ENCODE data around the gene CYB561.
A peak's percentile ranks its signal among the peaks of the same experiment; 100 is the strongest.

Gene CYB561

DNA sequence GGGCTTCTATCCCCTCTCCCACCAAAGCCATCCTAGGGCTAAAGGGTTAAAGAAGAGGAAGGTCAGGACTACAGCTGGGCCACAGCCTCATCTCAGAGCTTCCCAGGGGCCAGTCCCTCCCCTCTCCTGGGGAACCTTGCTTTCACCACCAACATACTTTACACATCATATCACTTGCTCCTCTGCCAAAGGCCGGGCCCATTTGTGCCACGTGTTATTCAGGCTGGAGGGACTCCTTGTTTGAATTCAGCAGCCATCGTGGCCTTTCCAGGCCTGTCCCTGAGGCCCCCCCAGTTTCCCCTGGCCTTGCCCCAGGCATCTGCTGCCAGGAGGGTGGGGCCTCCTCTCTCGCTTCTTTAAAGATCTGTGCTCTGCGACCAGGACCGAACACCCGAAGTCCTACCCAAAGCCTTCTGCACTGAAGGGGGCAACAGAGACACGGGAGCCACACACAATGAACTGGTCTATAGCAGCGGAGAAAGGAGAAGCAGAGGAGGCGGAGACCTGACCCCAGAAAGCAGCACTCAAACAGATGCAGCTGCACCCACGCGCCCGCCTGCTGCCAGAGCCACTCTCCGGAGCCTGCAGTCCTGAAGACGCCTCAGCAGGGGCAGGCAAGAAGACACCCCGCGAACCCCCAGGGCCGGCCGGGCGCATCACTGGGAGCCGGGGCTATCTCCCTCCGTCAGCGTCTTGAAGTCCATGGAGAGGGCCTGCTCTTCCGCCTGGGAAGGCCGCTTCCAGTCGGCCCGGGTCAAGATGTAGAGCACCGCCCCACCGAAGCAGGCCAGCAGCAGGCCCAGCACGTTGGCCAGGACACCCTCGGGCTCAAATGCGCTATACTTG is 12.1 kb downstream of the CYB561 start:
- peak; percentile 88 for DNase-seq (ENCODE audit: low spot score)

DNA sequence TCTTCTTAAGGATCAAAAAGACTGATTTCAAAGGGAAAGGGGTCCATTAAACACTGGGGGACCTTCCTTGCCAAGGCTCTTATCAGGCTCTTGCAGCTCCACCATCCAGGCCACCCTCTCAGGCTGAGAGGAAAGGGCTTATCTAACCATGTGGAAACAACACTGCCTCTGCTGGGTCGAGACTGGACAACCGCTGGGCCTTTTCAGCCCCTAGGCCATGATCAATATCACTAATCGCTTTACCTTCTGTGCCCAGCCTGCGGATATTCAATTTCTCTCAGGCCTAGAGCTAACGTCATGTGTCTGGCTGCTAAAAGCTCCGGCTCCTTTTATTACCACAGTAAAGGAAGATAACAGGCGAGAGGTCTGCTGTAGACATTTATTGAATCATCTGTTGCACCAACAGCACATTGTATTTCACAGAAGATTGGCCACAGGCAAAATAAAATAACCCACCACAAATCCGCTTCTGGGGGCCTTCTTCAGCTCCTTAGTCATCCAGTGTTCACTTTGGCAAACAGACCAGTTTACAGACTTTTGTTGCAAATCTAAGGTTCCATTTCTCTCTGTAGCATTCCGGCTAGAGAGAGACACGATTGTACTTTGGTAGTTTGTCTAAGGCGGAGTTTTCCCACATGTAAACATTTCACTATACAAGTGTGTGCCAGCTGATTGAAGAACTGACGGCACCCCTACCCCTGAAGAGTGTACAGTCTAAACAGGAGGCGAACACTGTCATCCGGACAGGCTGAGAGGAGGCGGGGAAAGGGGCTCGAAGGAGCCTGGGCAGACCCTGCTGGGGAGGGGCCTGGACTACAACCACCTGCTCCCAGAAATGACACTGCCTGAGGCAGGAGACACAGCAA is 13.9 kb downstream of the CYB561 start:
- no peak for DNase-seq (ENCODE audit: low spot score)

DNA sequence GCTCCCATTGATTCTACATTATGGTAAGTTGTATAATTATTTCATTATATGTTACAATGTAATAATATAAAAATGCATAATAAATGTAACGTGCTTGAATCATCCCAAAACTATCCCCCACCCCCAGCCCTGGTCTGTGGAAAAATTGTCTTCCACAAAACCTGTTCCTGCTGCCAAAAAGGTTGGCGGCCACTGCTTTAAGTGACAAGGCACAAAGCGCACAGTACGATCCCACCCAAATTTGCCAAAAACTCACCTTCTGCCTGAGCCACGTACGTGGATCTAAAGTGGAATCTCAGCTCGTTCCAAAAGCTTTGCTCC is 14.5 kb downstream of the CYB561 start:
- no peak for DNase-seq (ENCODE audit: low spot score)

DNA sequence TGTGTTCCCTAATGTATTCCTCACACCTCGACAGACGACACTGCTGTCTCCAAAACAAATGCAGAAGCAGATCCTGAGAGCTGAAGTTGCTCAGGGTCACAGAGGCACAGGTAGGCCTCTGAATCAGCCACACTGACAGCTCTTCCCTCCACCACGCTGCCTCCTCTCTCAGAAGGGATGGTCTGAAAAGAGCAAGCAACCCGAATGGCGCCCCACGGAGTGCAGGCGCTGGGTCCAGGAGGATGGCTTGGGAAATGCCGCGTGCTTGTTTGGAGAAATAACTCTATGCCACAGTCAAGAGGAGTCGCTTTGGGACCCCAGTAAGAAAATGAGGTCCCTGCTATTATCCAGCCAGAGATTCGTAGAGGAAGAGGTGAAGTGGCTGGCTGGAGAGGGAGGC is 15.9 kb downstream of the CYB561 start:
- no peak for DNase-seq (ENCODE audit: low spot score)

DNA sequence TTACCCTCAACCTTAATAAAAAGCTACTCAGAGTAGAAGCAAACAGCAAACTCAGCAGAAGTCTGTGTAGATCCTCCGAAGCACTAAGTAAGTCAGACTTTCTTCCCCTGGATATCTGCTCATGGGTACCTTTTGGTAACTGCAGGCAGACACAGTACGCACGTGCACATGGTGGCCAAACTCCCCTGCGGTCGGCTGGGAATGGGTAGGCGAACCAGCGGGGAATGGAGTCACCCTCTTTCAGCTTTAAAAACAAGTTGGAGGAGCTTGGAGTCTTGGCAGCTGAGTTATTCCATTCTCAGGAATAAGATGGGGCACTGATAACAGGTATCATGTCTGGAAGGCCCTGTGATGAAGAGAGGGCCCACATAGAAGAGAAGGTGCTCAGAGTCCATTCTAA is 16.3 kb downstream of the CYB561 start:
- DNase-seq (ENCODE audit: low spot score) = no peak

DNA sequence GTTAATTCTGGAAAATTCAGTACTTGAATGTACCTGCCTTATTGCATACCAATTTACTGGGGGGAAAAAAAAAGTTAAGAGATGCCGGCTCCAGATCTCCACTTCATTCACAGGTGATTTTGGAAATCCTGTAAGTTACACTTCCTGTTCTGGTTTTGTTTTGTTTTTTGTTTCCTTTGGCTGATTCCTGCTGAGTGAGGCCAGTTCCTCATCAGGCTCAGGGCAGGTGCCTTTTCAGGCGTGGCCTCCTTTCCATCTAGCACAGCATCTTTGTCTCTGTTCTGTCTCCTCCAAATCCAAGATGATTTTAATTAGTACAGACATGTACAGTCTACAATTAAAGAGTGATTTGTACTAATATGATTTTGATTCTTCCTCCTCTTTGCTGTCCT is 19.2 kb downstream of the CYB561 start:
- DNase-seq (ENCODE audit: low spot score) = no peak

DNA sequence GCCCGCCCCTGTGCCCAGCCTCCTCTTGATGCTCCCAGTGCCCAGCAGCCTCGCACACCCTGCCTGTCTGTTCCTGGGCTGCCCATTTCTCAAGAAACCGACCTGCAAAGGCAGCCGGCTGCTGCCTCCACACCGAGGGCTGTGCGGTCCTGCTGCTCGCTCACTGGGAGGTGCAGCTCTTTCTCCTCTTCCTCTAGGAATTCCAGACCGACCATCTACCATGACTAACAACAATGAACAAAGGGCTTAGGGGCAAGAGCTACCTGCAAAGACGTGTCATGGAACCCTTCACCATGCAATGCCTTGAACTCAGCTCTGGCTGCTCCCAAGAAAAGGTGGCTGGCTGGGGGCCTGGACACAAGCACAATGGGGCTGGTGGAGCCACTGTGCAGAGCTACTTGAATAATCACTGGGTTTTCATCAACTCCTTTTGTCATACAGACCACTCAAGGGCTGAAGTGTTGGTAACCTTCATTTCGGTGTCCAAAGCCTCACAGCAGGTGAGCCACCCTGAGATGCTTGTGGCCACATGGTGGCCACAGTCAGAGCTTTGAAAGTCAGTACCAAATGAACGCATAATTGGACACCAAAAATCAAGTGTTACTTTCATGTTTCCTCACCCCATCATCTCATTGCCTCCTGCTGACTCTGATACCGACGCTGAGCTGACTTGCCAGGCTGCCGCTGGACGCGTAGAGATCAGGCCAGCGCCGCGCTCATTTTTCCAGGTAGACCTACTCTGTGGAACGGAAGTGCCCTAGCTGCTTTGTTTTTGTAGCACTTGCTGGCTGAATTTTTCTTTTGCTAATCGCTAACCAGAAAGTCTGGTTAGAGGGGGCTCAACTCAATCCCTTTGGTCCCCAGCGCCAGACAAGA is 19.8 kb downstream of the CYB561 start:
- DNase-seq (ENCODE audit: low spot score) = no peak

DNA sequence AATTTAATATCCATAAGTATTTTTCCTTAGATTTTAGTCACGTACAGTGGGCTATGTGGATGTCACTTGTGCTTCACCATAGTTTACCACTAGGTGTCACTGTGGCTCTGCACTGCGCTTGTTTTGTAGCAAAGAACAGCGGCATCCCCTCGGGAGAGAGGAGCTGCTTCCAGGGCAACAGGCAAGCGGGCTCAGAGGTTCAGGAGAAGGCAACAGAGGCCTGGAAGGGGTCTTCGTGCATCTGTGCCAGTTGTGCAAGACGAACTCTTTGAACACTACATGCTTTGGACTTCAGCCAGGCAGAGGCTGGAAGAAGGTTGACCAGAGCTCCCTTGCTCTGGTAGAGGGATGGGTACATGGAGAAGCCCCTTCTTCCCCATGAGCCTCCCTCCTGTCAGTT is 20.6 kb downstream of the CYB561 start:
- peak; percentile 87 for DNase-seq (ENCODE audit: low spot score)

DNA sequence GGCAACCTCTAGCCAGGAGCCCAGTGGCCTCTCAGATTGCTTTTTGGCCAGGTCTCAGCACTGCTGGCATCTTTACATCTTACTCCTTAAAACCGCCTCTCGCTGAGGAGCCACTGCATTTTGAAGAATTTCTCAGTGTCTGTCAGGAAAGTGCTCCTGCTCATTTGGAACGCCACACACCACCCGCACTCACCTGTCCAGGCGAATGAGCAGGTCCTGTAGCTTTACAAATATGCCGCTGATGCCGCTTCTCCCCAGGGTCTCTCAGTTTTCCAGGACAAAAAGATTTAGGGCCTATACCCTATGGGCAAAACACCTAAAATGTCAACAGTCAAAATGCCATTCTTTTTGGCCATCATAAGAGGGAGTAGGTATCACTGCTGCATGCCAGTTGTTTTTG is 22.1 kb downstream of the CYB561 start:
- no peak for DNase-seq (ENCODE audit: low spot score)

DNA sequence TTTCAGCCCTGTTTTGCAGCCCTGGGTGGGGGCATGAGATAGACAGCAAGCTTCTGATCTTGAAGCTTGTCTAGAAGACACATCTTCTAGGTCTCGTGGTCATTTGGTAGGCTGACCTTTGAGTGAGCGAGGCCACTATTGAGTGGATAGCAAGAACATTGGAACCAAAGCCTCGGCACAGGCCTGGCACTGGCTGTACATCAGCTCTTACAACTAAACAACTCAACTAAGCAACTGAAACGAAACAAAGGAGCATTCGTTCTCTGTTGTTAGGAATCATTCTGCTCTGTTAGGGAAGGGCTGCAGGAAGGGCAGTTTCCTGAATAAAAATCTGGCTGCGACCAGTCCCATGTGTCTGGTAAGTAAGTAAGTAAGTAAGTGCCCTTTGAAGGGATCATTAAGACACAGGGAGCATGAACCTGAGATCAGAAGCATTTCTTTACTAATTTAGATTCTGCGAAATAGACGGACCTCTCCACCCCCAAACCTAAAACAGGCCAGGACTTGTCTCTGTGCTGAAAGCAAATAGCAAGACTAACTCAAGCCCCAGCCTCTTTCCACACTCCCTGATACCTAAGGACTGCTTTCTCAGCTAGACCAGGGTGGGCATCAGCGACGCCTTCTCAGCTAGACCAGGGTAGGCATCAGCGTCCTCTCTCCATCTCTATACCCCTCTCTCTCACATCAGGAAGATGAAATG is 22.7 kb downstream of the CYB561 start:
- DNase-seq (ENCODE audit: low spot score) = no peak

DNA sequence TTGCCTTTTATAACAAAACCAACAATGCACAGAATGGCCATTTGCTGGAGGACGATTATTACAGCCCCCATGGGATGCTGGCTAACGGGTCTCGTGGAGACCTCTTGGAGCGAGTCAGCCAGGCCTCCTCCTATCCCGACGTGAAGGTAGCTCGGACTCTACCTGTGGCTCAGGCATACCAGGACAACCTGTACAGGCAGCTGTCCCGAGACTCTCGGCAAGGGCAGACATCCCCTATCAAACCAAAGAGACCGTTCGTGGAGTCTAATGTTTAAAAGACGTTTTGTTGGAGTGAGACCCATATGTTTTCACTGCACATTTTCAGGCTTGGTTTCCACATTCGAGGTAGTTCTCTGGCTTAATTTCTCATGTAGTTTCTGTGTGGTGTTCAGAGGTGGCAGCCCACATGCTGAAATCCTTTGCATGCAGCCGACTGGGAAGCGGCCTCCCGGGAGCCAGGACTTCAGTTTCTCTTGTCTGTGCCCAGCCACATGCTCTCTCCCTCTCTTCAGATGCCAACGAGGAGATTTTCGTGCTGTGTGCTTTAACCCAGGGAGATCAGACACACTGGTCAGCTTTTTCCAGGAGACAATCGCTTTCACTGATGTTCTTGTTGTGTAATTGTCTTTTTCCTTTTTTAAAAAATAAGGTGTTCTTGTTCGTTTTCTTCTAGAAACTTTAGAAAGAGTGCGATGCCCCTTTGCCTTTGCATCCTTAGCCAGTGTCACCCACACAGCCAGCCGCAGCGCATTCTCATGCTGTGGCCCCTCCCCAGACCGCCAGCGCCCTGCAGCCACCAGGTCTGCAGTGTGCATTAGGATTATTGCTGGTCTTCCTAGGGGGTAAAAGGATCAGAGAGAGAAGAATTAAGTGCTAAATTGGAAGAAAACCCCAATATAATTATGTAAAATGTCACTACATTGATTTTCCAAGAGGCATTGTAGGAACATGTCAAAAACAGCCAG is 24.1 kb downstream of the CYB561 start:
- no peak for DNase-seq (ENCODE audit: low spot score)

DNA sequence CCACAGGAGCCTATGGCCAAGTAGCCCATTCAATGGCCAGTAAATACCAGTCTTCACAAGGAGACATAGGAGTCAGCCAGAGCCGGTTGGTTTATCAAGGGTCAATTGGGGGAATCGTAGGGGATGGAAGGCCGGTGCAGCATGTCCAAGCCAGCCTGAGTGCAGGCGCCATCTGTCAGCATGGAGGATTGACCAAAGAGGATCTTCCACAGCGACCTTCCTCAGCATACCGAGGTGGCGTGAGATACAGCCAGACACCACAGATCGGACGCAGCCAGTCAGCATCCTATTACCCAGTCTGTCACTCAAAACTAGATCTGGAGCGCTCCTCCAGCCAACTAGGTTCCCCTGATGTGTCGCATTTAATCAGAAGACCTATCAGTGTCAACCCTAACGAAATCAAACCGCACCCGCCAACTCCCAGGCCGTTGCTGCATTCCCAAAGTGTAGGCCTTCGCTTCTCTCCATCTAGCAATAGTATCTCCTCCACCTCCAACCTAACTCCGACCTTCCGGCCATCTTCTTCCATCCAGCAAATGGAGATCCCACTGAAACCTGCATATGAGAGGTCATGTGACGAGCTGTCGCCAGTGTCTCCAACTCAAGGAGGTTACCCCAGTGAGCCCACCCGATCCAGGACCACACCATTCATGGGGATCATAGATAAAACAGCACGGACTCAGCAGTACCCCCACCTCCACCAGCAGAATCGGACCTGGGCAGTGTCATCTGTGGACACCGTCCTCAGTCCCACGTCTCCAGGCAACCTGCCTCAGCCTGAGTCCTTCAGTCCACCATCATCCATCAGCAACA is 25.0 kb downstream of the CYB561 start:
- no peak for DNase-seq (ENCODE audit: low spot score)

DNA sequence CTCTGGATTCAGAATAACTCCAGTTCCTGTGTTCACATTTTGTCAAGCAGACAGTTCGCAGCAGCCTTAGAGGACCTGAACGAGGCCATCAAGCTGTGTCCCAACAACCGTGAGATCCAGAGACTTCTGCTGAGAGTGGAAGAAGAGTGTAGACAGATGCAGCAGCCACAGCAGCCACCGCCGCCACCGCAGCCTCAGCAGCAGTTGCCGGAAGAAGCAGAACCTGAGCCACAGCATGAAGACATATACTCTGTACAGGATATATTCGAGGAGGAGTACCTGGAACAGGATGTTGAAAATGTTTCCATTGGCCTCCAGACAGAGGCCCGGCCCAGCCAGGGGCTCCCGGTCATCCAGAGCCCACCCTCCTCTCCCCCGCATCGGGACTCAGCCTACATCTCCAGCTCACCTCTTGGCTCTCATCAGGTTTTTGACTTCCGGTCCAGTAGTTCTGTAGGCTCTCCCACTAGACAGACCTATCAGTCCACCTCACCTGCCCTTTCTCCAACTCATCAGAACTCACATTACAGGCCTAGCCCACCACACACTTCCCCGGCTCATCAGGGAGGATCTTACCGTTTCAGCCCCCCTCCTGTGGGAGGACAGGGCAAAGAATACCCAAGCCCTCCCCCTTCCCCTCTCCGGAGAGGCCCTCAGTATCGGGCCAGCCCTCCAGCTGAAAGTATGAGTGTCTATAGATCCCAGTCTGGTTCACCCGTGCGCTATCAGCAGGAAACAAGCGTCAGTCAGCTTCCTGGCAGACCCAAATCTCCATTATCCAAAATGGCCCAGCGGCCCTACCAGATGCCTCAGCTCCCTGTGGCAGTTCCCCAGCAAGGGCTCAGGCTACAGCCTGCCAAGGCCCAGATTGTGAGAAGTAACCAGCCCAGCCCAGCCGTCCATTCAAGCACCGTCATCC is 25.9 kb downstream of the CYB561 start:
- no peak for DNase-seq (ENCODE audit: low spot score)

DNA sequence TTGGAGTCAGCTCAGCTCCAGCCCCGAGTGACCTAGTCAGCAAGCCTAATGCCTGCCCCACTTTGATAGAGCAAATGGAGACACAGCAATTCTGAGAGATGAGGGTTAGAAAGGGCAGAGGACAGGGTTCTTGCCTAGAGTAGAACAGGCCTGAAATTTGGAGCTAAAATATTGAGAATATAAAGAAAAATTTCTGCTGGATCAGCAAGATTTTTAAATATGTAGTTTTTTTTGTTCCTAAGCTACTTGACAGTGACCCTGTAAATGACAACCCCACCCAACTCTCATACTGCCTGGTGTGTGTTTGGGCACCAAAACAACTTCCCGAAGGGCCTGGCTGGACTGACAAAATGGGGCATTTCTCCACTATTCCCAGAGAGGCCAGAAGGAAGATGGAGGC is 26.7 kb downstream of the CYB561 start:
- no peak for DNase-seq (ENCODE audit: low spot score)

DNA sequence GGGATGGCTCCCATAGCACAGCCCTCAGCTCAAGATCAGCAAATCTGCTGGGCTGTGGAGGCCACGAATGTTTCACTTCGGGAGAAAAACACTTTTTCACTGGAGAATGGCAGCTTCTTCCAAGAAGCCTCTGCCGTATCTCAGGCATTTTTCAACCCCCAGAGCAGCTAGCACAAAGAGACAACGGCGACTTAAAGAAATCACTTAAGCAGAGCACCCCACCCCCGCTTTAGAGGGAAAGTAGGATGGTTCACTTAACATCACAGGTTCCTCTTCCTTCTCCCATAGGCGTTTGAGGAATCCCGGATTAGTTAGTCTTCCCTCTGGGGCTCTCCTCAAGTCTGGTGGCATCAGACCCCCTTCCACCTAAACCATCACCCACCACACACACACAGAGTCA is 27.6 kb downstream of the CYB561 start:
- DNase-seq (ENCODE audit: low spot score) = no peak

DNA sequence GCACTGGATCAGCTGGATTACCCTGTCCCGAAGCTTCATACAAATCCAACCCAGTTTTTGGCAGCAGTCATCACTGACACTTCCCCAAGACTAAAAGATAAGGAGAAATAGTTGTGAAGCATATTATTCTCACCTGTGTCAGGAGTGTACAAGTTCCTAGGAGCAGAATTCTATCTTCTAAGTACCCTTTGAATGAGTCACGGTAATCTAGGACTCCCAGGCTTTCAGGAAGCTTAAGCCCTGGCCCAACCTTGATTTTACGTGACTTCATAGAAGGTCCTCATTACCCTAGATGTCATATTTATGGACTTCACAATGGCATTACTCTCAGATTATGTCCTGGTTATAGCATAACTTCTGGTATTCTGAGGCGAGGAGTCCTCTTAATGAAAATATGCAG is 31.9 kb downstream of the CYB561 start:
- DNase-seq (ENCODE audit: low spot score) = no peak

DNA sequence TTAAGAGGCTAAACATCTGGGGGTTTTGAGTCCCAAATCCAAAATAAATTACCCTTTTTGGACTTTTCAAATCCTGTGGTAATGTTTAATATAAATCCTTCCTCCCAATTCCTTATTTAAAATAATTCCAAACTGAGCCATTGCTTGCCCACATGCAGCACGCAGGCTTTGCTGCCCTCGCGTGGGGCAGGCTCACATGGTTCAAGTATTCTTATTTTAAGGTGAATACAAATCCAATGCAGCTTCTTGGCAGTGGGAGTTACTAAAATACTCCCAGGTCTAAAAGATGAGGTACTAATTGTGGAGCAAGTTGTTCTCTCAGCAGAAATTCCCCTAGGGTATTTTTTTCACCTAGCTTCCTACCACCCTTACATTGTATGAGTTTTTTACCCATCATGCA is 33.0 kb downstream of the CYB561 start:
- no peak for DNase-seq (ENCODE audit: low spot score)

DNA sequence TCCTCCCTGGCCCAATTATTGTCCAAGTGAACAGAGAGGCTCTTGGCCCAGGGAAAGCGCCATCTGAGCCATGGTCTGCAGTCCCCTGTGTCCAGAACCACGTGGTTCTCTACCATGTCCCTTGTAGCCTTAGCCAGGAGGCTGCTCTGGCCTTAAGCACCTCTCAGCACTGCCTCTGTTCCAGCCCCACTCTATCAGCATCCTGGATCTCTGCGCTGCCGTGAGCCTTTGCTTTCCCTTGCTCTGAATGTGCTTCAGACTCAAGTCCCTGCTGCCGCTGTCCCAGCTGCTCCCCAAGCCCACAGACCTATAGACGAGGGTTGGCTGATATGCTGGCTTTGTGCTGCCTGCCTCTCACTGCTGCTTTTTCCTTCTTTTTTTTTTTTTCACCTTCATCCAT is 33.9 kb downstream of the CYB561 start:
- no peak for DNase-seq (ENCODE audit: low spot score)

All from hepatic stellate cell (primary cell).